ENCODE results near the gene ARHGAP45. TPM values are rescaled to one million over a fixed set of nuclear protein-coding genes. Genes with fewer than 3 reads are reported as not detected.
"Not testable (repeated sequence)": the region's sequence is repeated elsewhere in the genome, so short reads cannot be mapped to it uniquely, and the experiment has no call there.

Gene ARHGAP45
- total RNA-seq, 2 experiments from 2014 or later = 136 to 150 TPM

DNA sequence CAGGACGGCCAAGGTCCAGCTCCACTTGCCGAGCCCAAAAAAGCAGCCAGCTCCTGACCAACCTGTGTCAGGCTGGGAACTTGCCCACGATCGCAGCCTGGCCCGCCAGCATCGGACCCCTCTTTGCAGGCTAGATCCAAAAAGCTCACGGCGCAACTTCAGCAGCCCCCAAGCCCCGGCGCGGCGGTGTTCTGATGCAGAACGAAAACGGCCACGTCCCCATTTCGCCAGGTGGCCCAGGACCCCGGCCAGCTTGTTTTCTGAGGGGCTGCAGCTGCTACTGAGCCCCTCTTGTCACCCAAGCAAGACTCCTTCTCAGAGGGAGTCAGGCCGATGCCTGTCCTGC lies 47.4 kb upstream of the ARHGAP45 start:
- H3K27me3 Mint-ChIP-seq = no peaks in the 10 kb centered on the region
- ChIA-PET CTCF (interaction anchor here (0.6 to 1.4 kb wide), 3 partner anchors 10 to 224 kb away, joined by 3 to 4 read pairs (median 4); partner anchors contain the start of gene WDR18), POLR2A (interaction anchor here (0.7 to 3.1 kb wide), 9 partner anchors 9 to 221 kb away, joined by 3 to 17 read pairs (median 3); partner anchors contain the start of gene WDR18)
- DNase-seq = no peak
- TF ChIP-seq, protein P1, sequence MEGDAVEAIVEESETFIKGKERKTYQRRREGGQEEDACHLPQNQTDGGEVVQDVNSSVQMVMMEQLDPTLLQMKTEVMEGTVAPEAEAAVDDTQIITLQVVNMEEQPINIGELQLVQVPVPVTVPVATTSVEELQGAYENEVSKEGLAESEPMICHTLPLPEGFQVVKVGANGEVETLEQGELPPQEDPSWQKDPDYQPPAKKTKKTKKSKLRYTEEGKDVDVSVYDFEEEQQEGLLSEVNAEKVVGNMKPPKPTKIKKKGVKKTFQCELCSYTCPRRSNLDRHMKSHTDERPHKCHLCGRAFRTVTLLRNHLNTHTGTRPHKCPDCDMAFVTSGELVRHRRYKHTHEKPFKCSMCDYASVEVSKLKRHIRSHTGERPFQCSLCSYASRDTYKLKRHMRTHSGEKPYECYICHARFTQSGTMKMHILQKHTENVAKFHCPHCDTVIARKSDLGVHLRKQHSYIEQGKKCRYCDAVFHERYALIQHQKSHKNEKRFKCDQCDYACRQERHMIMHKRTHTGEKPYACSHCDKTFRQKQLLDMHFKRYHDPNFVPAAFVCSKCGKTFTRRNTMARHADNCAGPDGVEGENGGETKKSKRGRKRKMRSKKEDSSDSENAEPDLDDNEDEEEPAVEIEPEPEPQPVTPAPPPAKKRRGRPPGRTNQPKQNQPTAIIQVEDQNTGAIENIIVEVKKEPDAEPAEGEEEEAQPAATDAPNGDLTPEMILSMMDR (IDR thresholded peaks at IDR 0.05) = no peak
- H3K4me1 Mint-ChIP-seq (ENCODE audit: low read depth) = peaks cover 35% of the 10 kb centered on the region
- intact Hi-C loops (cut with micrococcal nuclease) = no loop called here
- H3K9me3 Mint-ChIP-seq = no peaks in the 10 kb centered on the region
- H3K27ac Mint-ChIP-seq = peak overlapping the region; percentile 92
- H3K4me3 Mint-ChIP-seq = peak overlapping the region; percentile 96
- no peak for ATAC-seq
- H3K36me3 Mint-ChIP-seq (ENCODE audit: low read depth) = peaks cover 16% of the 10 kb centered on the region

DNA sequence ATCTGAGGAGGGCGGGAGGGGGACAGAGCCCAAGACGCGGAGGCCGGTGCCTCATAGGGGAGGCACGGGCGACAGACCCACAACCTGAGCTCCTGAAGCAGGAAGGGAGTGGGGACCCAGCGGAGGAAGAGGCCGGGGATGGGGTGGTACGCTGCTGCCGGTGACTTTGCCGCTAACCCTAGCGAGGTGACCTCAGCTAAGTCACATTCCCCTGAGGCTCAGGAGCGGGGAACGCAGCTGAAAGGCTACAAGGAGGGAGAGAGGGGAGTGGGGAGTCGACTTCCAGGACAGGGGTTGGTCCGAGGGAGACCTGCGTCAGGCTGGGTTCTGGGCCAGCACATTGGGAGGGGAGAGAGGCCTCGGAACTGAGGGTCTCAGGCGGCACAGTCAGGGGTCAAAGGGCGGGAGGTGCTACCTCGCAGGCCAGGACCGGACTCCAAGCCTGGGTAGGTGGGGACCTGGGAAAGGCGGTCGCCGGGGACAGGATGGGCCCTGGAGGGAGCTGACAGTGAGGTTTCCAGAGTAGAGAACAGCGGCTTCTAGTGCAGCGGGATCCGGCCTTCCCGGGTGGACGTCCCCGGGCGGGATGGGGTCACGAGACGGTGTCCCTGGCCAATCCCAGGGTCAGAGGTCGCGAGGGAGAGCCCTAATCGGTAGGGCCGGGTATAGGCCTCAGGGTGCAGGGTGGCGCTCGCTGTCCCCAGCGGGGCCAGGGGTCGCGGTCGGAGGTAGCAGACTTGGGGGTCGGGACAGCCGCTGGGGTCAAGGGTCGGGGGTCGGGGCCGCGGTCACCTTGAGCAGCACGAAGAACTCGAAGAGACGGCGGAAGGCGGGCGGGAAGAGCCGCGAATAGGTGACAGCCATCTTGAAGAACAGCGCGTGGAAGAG lies 46.7 kb upstream of the ARHGAP45 start:
- POLR2A ChIA-PET = interaction anchor here (0.7 to 3.1 kb wide), 9 partner anchors 9 to 221 kb away, joined by 3 to 17 read pairs (median 4); partner anchors contain the start of genes ARHGAP45 and WDR18
- Mint-ChIP-seq H3K4me3 (peak overlapping the region; percentile 96), H3K4me1 (ENCODE audit: low read depth) (peaks cover 37% of the 10 kb centered on the region), H3K27me3 (no peaks in the 10 kb centered on the region), H3K27ac (peak overlapping the region; percentile 92), H3K36me3 (ENCODE audit: low read depth) (peaks cover 16% of the 10 kb centered on the region), H3K9me3 (no peaks in the 10 kb centered on the region)
- CTCF ChIA-PET = interaction anchor here (1.2 to 1.7 kb wide), 2 partner anchors 36 to 224 kb away, joined by 4 read pairs; partner anchors contain the start of gene WDR18
- TF ChIP-seq, protein P1 (IDR thresholded peaks at IDR 0.05) = no peak
- intact Hi-C loops (cut with micrococcal nuclease) = no loop called here
- DNase-seq (peak; percentile 53), ATAC-seq (no peak)

DNA sequence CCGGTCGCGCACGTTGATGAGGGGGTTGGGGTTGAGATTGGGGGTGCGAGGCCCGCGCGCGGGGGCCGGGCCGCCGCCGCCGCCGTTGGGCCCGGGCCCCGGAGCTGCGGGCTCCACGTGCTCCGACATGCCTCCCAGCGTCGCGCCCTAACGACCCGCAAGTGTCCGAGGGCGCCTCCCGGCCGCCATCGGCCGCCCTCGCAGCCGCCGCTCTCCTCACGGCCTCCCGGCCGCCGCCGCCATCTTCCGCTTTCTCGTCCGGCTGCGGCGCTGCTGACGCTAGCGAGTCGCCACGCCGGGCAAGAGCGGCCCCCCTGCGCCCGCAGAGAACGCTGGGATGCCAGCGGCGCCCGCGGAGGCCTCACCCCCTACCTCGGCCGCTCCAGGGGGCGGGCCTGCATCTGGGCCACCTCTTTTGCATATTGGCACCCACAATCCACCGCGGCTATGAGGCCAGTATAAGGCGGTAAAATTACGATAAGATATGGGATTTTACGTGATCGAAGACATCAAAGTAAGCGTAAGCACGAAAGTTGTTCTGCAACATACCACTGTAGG lies 46.0 kb upstream of the ARHGAP45 start, which contains the start of gene TMEM259:
Gene TMEM259 (minus strand): TSS at position 256 of the 558 bp plus-strand sequence. CDS start 127 bp downstream, at position 129.
- CTCF ChIA-PET = interaction anchor here (1.0 to 1.7 kb wide), 4 partner anchors 37 to 223 kb away, joined by 3 to 4 read pairs (median 4); partner anchors contain the start of gene WDR18
- Mint-ChIP-seq H3K36me3 (ENCODE audit: low read depth) (peaks cover 16% of the 10 kb centered on the region), H3K4me1 (ENCODE audit: low read depth) (peaks cover 34% of the 10 kb centered on the region), H3K9me3 (no peaks in the 10 kb centered on the region), H3K27ac (peak within 1 kb of the TSS; percentile 99), H3K4me3 (peak within 1 kb of the TSS; percentile 96), H3K27me3 (no peaks in the 10 kb centered on the region)
- peak; percentile 98 for DNase-seq
- POLR2A ChIA-PET = interaction anchor here (0.7 to 3.1 kb wide), 19 partner anchors 8 to 249 kb away, joined by 3 to 17 read pairs (median 4); partner anchors contain the start of genes ARHGAP45 and WDR18
- peak; percentile 88 for ATAC-seq
- TF ChIP-seq, protein P1 (IDR thresholded peaks at IDR 0.05) = no peak
- intact Hi-C loops (cut with micrococcal nuclease) = no loop called here

DNA sequence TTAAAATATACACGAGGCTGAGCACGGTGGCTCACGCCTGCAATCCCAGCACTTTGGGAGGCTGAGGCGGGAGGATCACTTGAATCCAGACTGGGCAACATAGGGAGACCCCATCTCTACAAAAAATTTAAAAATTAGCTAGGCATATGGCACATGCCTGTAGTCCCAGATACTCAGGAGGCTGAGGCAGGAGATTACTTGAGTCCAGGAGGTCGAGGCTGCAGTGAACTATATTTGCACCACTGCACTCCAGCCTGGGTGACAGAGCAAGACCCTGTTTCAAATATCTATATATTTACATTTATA lies 43.1 kb upstream of the ARHGAP45 start:
- H3K27ac Mint-ChIP-seq; H3K4me3 Mint-ChIP-seq; H3K27me3 Mint-ChIP-seq; H3K9me3 Mint-ChIP-seq; DNase-seq; intact Hi-C loops (cut with micrococcal nuclease); CTCF ChIA-PET; ATAC-seq: not testable (repeated sequence)
- POLR2A ChIA-PET = interaction anchor here (0.8 to 8.0 kb wide), 3 partner anchors 17 to 64 kb away, joined by 3 to 55 read pairs (median 4); no protein-coding TSS in a partner anchor
- H3K4me1 Mint-ChIP-seq (ENCODE audit: low read depth) = peaks cover 18% of the 10 kb centered on the region
- peaks cover 15% of the 10 kb centered on the region for H3K36me3 Mint-ChIP-seq (ENCODE audit: low read depth)

DNA sequence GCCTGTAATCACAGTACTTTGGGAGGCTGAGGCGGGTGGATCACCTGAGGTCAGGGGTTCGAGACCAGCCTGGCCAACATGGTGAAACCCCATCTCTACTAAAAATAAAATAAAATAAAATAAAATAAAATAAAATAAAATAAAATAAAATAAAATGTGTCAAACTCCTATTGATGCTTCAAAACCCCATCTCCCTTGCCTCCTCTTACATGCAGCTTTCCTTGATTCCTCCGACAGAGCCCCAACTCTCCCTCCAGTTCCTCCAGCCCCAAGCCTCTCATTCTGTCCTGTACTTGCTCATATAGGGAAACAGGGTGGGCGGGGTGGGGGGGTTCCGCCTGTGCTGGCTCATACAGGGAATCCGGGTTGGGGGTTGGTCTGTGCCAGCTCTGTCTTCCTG lies 41.9 kb upstream of the ARHGAP45 start:
- DNase-seq, H3K27ac Mint-ChIP-seq, CTCF ChIA-PET, H3K4me3 Mint-ChIP-seq, ATAC-seq, H3K27me3 Mint-ChIP-seq, H3K9me3 Mint-ChIP-seq: not testable (repeated sequence)
- Mint-ChIP-seq H3K36me3 (ENCODE audit: low read depth) (peaks cover 11% of the 10 kb centered on the region), H3K4me1 (ENCODE audit: low read depth) (peaks cover 22% of the 10 kb centered on the region)
- intact Hi-C loops (cut with micrococcal nuclease) = loop anchor here (5.0 kb wide), 1 partner anchor 52 kb away; no protein-coding TSS in a partner anchor
- POLR2A ChIA-PET = interaction anchor here (0.8 to 8.0 kb wide), 5 partner anchors 16 to 132 kb away, joined by 3 to 68 read pairs (median 6); partner anchors contain the start of genes ABCA7, MED16 and RNU6-9

All from activated CD8-positive, alpha-beta T cell treated with anti-CD3 and anti-CD28 coated beads for 36 hours (primary cell).